Sigmoid colon (tissue), 7 donors: ENCODE measurements around the gene H6PD. TPM values are rescaled to one million over a fixed set of nuclear protein-coding genes. Genes with fewer than 3 reads are reported as not detected.
A peak's percentile ranks its signal among the peaks of the same experiment; 100 is the strongest.

Experiments used
- DNase-seq: peaks from one replicate; pipeline ENCODE4 v3.0.0-alpha.2; 2019
- H3K27ac ChIP-seq, 4 donors: fragments of 200-600 bp; sonication (generic); one replicate each; pipeline ENCODE4 v1.5.1; 2016 to 2019; ENCODE audit warnings: mild to moderate bottlenecking in 1 of 4
- H3K27me3 ChIP-seq, 3 donors: fragments of 200-600 bp; sonication (generic); one replicate each; pipeline ENCODE4 v1.5.1; 2019; ENCODE audit warnings: mild to moderate bottlenecking in 1 of 3
- H3K36me3 ChIP-seq, 4 donors: fragments of 200-600 bp; sonication (generic); one replicate each; pipeline ENCODE4 v1.5.1; 2016 to 2019
- H3K4me1 ChIP-seq, 4 donors: fragments of 200-600 bp; sonication (generic); one replicate each; pipeline ENCODE4 v1.5.1; 2017 to 2019
- H3K4me3 ChIP-seq, 4 donors: fragments of 200-600 bp; sonication (generic); one replicate each; pipeline ENCODE4 v1.5.1; 2017 to 2019; ENCODE audit warnings: mild to moderate bottlenecking in 2 of 4, moderate library complexity in 1 of 4
- H3K9me3 ChIP-seq, 4 donors: fragments of 200-600 bp in 3 of 4; sonication (generic) in 3 of 4; one replicate each; pipeline versions ENCODE4 v1.5.1 to v1.6.1; 2013 to 2019
- CTCF ChIP-seq, 4 experiments: fragments of 450-650 bp in 3 of 4; fragments of 200-600 bp in 1 of 4; IDR thresholded peaks; one replicate each; pipeline ENCODE4 v1.5.1; 2016 to 2019; ENCODE audit warnings: antibody characterized with exemption in 4 of 4, mild to moderate bottlenecking in 3 of 4, moderate library complexity in 2 of 4
- EP300 ChIP-seq, 4 donors: sonication (generic); formaldehyde crosslinking; IDR thresholded peaks; one replicate each; pipeline ENCODE4 v1.6.1; 2017; ENCODE audit warnings: antibody characterized with exemption in 4 of 4
- POLR2A ChIP-seq, 2 donors: fragments of 450-650 bp; IDR thresholded peaks; one replicate each; pipeline ENCODE4 v1.6.1; 2016; ENCODE audit warnings: antibody characterized with exemption in 2 of 2, mild to moderate bottlenecking in 2 of 2, moderate library complexity in 2 of 2
- POLR2AphosphoS5 ChIP-seq, 4 donors: sonication (generic); formaldehyde crosslinking; IDR thresholded peaks; one replicate each; pipeline ENCODE4 v1.6.1; 2017; ENCODE audit warnings: antibody characterized with exemption in 4 of 4
- WGBS, 2 donors: extraction: QIAGEN DNeasy Blood & Tissue Kit; methylation state at CpG; one replicate each; pipeline ENCODE4 v1.1.7; 2013; 5-methylcytosine and 5-hydroxymethylcytosine counted together
- intact Hi-C: fragments of 100-400 bp; cut with DNase I; formaldehyde crosslinking; loops from one replicate; pipeline ENCODE4 v1.15.1; 2023
- polyA plus RNA-seq, 3 donors: library from polyadenylated mRNA; stranded (reverse); fragments of 200-250 nt; gene quantifications; one replicate each; pipeline ENCODE4 v1.2.3, GENCODE V29; 2013
- total RNA-seq, 4 donors: library from RNA; depleted of rRNA; stranded (reverse); fragments of >200 nt; gene quantifications; one replicate each; pipeline ENCODE4 v1.1.0, GENCODE V29; 2016
- donor health status: healthy with polysubstance abuse.
- donor health status: Bipolar disorder and iron deficiency.
- donor health status: healthy.

H6PD gene
- total and polyA plus RNA-seq, 7 donors: 2.8 to 34.3 (median 23.2) TPM

GRCh38 chr1:9248341-9249262 lies 14.0 kb downstream of the H6PD start:
- 81 to 89% methylated on average over 21 of the region's 21 CpGs for WGBS, 2 donors
- intact Hi-C loops: no loop called here
- H3K36me3 ChIP-seq: peaks cover 4 to 30% (median 22%) of the 10 kb centered on the region in 4 donors

GRCh38 chr1:9249263-9249533 lies 14.6 kb downstream of the H6PD start:
- no peak for DNase-seq
- H3K9me3 ChIP-seq: no peaks in the 10 kb centered on the region
- TF ChIP-seq CTCF (IDR thresholded peaks at IDR 0.05) (no peak), EP300 (IDR thresholded peaks at IDR 0.05) (no peak), POLR2AphosphoS5 (IDR thresholded peaks at IDR 0.05) (no peak), POLR2A (IDR thresholded peaks at IDR 0.05) (no peak)
- 33 to 83% methylated on average over 3 of the region's 3 CpGs for WGBS, 2 donors
- no peaks in the 10 kb centered on the region for H3K27me3 ChIP-seq
- H3K4me3 ChIP-seq: no peak overlapping the region
- peak overlapping the region; percentile 58 to 81 (median 64) for H3K27ac ChIP-seq
- peaks cover 4 to 30% (median 22%) of the 10 kb centered on the region in 4 donors for H3K36me3 ChIP-seq
- intact Hi-C loops: no loop called here
- peaks cover 0 to 67% (median 55%) of the 10 kb centered on the region in 4 donors for H3K4me1 ChIP-seq

More at GRCh38 chr1:9248341-9249262, 14.0 kb downstream of the H6PD start:
- Histone ChIP-seq H3K27me3 (no peaks in the 10 kb centered on the region), H3K27ac (peak overlapping the region in 2 of 4 donors; percentile 61 to 81), H3K4me1 (peaks cover 0 to 66% (median 52%) of the 10 kb centered on the region in 4 donors), H3K9me3 (no peaks in the 10 kb centered on the region), H3K4me3 (no peak overlapping the region)
- no peak for TF ChIP-seq POLR2A (IDR thresholded peaks at IDR 0.05)
- DNase-seq: no peak

GRCh38 chr1:9249534-9250410 lies 15.2 kb downstream of the H6PD start:
- Histone ChIP-seq H3K4me3 (no peak overlapping the region), H3K9me3 (no peaks in the 10 kb centered on the region), H3K27me3 (no peaks in the 10 kb centered on the region), H3K27ac (peak overlapping the region; percentile 58 to 81 (median 64)), H3K36me3 (peaks cover 4 to 30% (median 22%) of the 10 kb centered on the region in 4 donors), H3K4me1 (peaks cover 0 to 66% (median 56%) of the 10 kb centered on the region in 4 donors)
- intact Hi-C loops: no loop called here
- TF ChIP-seq POLR2AphosphoS5 (IDR thresholded peaks at IDR 0.05) (no peak), CTCF (IDR thresholded peaks at IDR 0.05) (peak in 3 of 4 experiments; percentile 21 to 44 (median 30))
- 45 to 81% methylated on average over 17 of the region's 17 CpGs for WGBS, 2 donors
- DNase-seq: no peak

GRCh38 chr1:9250411-9251381 lies 16.1 kb downstream of the H6PD start:
- peaks cover 0 to 25% (median 17%) of the 10 kb centered on the region in 4 donors for H3K36me3 ChIP-seq
- intact Hi-C loops: no loop called here
- no peaks in the 10 kb centered on the region for H3K9me3 ChIP-seq
- DNase-seq: no peak
- peak overlapping the region in 1 of 4 donors; percentile 6 for H3K4me3 ChIP-seq
- peaks cover 0 to 63% (median 53%) of the 10 kb centered on the region in 4 donors for H3K4me1 ChIP-seq
- WGBS, 2 donors: 58 to 78% methylated on average over 21 of the region's 21 CpGs
- peak overlapping the region; percentile 58 to 81 (median 64) for H3K27ac ChIP-seq
- TF ChIP-seq CTCF (IDR thresholded peaks at IDR 0.05) (peak in 1 of 4 experiments; percentile 5), POLR2A (IDR thresholded peaks at IDR 0.05) (no peak)
- no peaks in the 10 kb centered on the region for H3K27me3 ChIP-seq
